ENCODE measurements around the gene ANKS6. TPM values are rescaled to one million over a fixed set of nuclear protein-coding genes. Genes with fewer than 3 reads are reported as not detected.

The ANKS6 gene
- total RNA-seq, 4 donors from 2014 or later = 11.0 to 21.7 (median 15.3) TPM

GRCh38 chr9:98832768-98833089 lies 36.4 kb upstream of the ANKS6 start:
- Histone ChIP-seq H3K9me3 (no peaks in the 10 kb centered on the region), H3K36me3 (peaks cover 0 to 90% (median 0%) of the 10 kb centered on the region in 3 donors), H3K27me3 (no peaks in the 10 kb centered on the region), H3K4me3 (no peak overlapping the region), H3K4me1 (no peaks in the 10 kb centered on the region), H3K27ac (no peak overlapping the region)
- intact Hi-C loops (cut with DNase I) = no loop called here
- 84 to 91% methylated on average over 1 of the region's 1 CpG for WGBS, 2 donors
- no peak for TF ChIP-seq POLR2A (IDR thresholded peaks at IDR 0.05)
- TF ChIP-seq CTCF (IDR thresholded peaks at IDR 0.05) = no peak
- DNase-seq = no peak

- no peak overlapping the region for H3K27ac ChIP-seq
- 84 to 93% methylated on average over 12 to 13 of the region's 16 CpGs for WGBS, 2 donors
- H3K27me3 ChIP-seq = no peaks in the 10 kb centered on the region
- TF ChIP-seq POLR2A (IDR thresholded peaks at IDR 0.05) = no peak
- no peak for TF ChIP-seq CTCF (IDR thresholded peaks at IDR 0.05)
- H3K4me3 ChIP-seq = no peak overlapping the region
- intact Hi-C loops (cut with DNase I) = no loop called here
- H3K9me3 ChIP-seq = no peaks in the 10 kb centered on the region
- H3K4me1 ChIP-seq = no peaks in the 10 kb centered on the region
- DNase-seq = no peak
- H3K36me3 ChIP-seq = peaks cover 0 to 90% (median 0%) of the 10 kb centered on the region in 3 donors
These were observed 35.3 kb upstream of the ANKS6 start for GRCh38 chr9:98831696-98832095.

GRCh38 chr9:98830554-98830953 lies 34.2 kb upstream of the ANKS6 start:
- Histone ChIP-seq H3K4me3 (no peak overlapping the region), H3K4me1 (no peaks in the 10 kb centered on the region), H3K9me3 (no peaks in the 10 kb centered on the region), H3K27ac (no peak overlapping the region), H3K27me3 (no peaks in the 10 kb centered on the region), H3K36me3 (peaks cover 0 to 83% (median 0%) of the 10 kb centered on the region in 3 donors)
- intact Hi-C loops (cut with DNase I) = no loop called here
- DNase-seq = no peak
- WGBS, 2 donors = 85 to 88% methylated on average over 5 of the region's 5 CpGs
- no peak for TF ChIP-seq CTCF (IDR thresholded peaks at IDR 0.05)
- TF ChIP-seq POLR2A (IDR thresholded peaks at IDR 0.05) = no peak

- DNase-seq = no peak
- Histone ChIP-seq H3K9me3 (no peaks in the 10 kb centered on the region), H3K4me3 (no peak overlapping the region), H3K36me3 (peaks cover 0 to 76% (median 0%) of the 10 kb centered on the region in 3 donors), H3K27me3 (no peaks in the 10 kb centered on the region), H3K4me1 (no peaks in the 10 kb centered on the region), H3K27ac (no peak overlapping the region)
- no peak for TF ChIP-seq CTCF (IDR thresholded peaks at IDR 0.05)
- no peak for TF ChIP-seq POLR2A (IDR thresholded peaks at IDR 0.05)
- WGBS, 2 donors = 84 to 87% methylated on average over 5 of the region's 5 CpGs
- intact Hi-C loops (cut with DNase I) = no loop called here
These were observed 33.4 kb upstream of the ANKS6 start for GRCh38 chr9:98829766-98830165.

- Histone ChIP-seq H3K27ac (no peak overlapping the region), H3K27me3 (no peaks in the 10 kb centered on the region), H3K36me3 (peaks cover 0 to 50% (median 0%) of the 10 kb centered on the region in 3 donors), H3K4me1 (no peaks in the 10 kb centered on the region), H3K9me3 (no peaks in the 10 kb centered on the region), H3K4me3 (no peak overlapping the region)
- WGBS, 2 donors = 97 to 100% methylated on average over 4 to 10 of the region's 20 CpGs
- DNase-seq = no peak
- TF ChIP-seq POLR2A (IDR thresholded peaks at IDR 0.05) (no peak), CTCF (IDR thresholded peaks at IDR 0.05) (no peak)
- intact Hi-C loops (cut with DNase I) = no loop called here
These were observed 30.4 kb upstream of the ANKS6 start for GRCh38 chr9:98826716-98827115.

Measured in esophagus squamous epithelium (tissue), 5 donors.